Parathyroid adenoma (tissue), 2 donors: Measurements from ENCODE around the gene FCRL6.

Source experiments
- H2AFZ ChIP-seq: fragments of 300-600 bp; sonication (generic); one replicate; pipeline ENCODE4 v1.7.0; 2017; ENCODE audit warnings: antibody characterized with exemption, mild to moderate bottlenecking
- H3K27ac ChIP-seq: fragments of 300-600 bp; sonication (generic); one replicate; pipeline ENCODE4 v1.7.0; 2017
- H3K27me3 ChIP-seq: fragments of 300-600 bp; sonication (generic); one replicate; pipeline ENCODE4 v1.7.0; 2017; ENCODE audit warnings: low read length; ENCODE audit not compliant: control insufficient read depth, insufficient read depth
- H3K36me3 ChIP-seq: fragments of 300-600 bp; sonication (generic); one replicate; pipeline ENCODE4 v1.7.0; 2017; ENCODE audit warnings: low read length; ENCODE audit not compliant: control insufficient read depth, insufficient read depth
- H3K4me1 ChIP-seq: fragments of 300-600 bp; sonication (generic); one replicate; pipeline ENCODE4 v1.7.0; 2017; ENCODE audit warnings: control low read depth
- H3K4me2 ChIP-seq: fragments of 300-600 bp; sonication (generic); one replicate; pipeline ENCODE4 v1.7.0; 2017; ENCODE audit warnings: low read length
- H3K4me3 ChIP-seq: fragments of 300-600 bp; sonication (generic); one replicate; pipeline ENCODE4 v1.7.0; 2017; ENCODE audit warnings: low read depth, low read length
- H3K79me2 ChIP-seq: fragments of 300-600 bp; sonication (generic); one replicate; pipeline ENCODE4 v1.7.0; 2017; ENCODE audit warnings: control low read depth
- H3K9ac ChIP-seq: fragments of 300-600 bp; sonication (generic); one replicate; pipeline ENCODE4 v1.7.0; 2017; ENCODE audit warnings: mild to moderate bottlenecking
- H3K9me3 ChIP-seq: fragments of 300-600 bp; sonication (generic); one replicate; pipeline ENCODE4 v1.7.0; 2017; ENCODE audit warnings: low read length; ENCODE audit not compliant: control insufficient read depth
- CTCF ChIP-seq: fragments of 300-600 bp; sonication (generic); IDR thresholded peaks from one replicate; pipeline ENCODE4 v1.7.0; 2017; ENCODE audit warnings: antibody characterized with exemption, mild to moderate bottlenecking
- donor health status: primary hyperparathyroidism.

The FCRL6 gene, protein sequence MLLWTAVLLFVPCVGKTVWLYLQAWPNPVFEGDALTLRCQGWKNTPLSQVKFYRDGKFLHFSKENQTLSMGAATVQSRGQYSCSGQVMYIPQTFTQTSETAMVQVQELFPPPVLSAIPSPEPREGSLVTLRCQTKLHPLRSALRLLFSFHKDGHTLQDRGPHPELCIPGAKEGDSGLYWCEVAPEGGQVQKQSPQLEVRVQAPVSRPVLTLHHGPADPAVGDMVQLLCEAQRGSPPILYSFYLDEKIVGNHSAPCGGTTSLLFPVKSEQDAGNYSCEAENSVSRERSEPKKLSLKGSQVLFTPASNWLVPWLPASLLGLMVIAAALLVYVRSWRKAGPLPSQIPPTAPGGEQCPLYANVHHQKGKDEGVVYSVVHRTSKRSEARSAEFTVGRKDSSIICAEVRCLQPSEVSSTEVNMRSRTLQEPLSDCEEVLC

GRCh38 chr1:159802111-159802510 is at the start of gene FCRL6:
FCRL6 (plus strand) TSS chr1:159802360; CDS start chr1:159802425, 65 bp downstream.
- Histone ChIP-seq H3K79me2 (no peaks in the 10 kb centered on the region), H3K36me3 (no peaks in the 10 kb centered on the region), H3K9me3 (no peaks in the 10 kb centered on the region), H3K4me1 (peaks cover 16% of the 10 kb centered on the region), H3K4me3 (no peak within 1 kb of the TSS), H3K9ac (no peak within 1 kb of the TSS), H2AFZ (peak within 1 kb of the TSS; percentile 17), H3K4me2 (no peak within 1 kb of the TSS), H3K27ac (no peak within 1 kb of the TSS), H3K27me3 (no peaks in the 10 kb centered on the region)
- no peak for TF ChIP-seq CTCF

DNA sequence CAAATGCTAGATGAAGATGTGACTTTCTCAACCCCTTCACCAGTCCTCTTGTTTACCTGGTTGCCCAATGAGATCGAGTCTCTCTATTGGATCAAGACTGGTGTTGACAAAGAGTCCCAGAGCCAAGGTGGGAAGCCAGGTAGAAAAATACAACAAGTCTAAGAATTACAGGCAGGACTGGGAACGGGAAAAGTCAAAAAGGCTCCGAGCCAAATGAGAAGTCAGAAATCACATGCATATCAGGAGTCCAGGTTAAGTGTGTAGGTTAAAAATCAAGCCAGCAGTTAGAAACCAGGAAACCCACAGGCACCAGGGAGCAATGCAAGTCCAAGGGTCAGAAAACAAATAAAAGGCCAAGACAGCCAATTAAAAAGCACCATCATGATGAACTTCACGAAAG is 48.8 kb upstream of the FCRL6 start:
- Histone ChIP-seq H3K27me3 (no peaks in the 10 kb centered on the region), H3K9me3 (no peaks in the 10 kb centered on the region), H3K36me3 (no peaks in the 10 kb centered on the region), H3K79me2 (no peaks in the 10 kb centered on the region), H2AFZ (no peak overlapping the region), H3K4me1 (no peaks in the 10 kb centered on the region), H3K27ac (no peak overlapping the region), H3K4me2 (no peak overlapping the region), H3K4me3 (no peak overlapping the region), H3K9ac (no peak overlapping the region)
- TF ChIP-seq CTCF, result no peak

DNA sequence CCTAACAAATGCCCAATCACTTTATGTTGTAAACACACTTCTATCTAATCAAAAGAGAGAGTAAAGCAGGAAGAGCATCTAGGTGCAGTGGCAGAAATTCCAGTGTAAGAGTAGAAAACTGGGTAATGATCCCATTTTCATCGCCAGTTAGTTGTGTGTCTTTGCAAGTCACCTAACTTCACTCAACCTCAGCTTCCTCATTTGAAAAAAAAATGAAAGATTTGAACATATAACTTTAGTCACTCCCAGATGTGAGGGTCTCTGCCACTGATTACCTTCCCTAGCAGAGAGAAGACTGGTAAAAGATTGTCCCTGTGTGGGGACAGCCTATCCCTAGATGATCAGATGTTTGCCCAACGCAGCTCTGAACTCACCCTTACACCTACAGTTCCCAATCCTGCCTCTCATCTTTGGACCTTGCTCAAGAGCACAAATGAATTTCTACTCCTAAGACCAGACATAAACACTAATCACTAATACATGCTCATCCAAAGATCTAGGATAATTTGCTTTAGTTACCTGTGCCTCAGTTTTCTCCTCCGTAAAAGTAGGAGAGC is 46.6 kb upstream of the FCRL6 start:
- TF ChIP-seq CTCF, result no peak
- H2AFZ ChIP-seq, result no peak overlapping the region
- no peak overlapping the region for H3K4me3 ChIP-seq
- H3K9me3 ChIP-seq, result no peaks in the 10 kb centered on the region
- no peak overlapping the region for H3K4me2 ChIP-seq
- no peaks in the 10 kb centered on the region for H3K27me3 ChIP-seq
- no peak overlapping the region for H3K9ac ChIP-seq
- H3K79me2 ChIP-seq, result no peaks in the 10 kb centered on the region
- no peak overlapping the region for H3K27ac ChIP-seq
- H3K36me3 ChIP-seq, result no peaks in the 10 kb centered on the region
- no peaks in the 10 kb centered on the region for H3K4me1 ChIP-seq

DNA sequence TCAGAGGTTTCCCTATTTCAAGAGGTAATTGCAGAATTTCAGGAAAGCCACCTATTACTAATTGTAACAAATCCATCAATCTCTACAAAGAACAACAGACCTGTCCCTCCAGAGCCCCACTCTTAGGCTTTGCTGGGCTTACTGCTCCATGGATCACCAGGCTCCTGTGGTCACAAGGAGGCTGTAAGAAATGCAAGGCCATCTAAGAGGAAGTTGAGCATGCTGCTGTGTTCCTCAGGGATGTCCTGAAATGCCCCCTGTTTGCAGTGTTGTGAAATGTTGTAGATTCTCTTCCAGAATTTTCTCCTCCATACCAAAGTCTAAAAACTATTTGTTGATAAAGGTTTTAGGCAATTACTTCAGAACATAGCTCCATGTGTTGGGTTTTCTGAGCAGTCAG is 45.8 kb upstream of the FCRL6 start:
- Histone ChIP-seq H2AFZ (no peak overlapping the region), H3K4me3 (no peak overlapping the region), H3K27me3 (no peaks in the 10 kb centered on the region), H3K9me3 (no peaks in the 10 kb centered on the region), H3K4me1 (no peaks in the 10 kb centered on the region), H3K9ac (no peak overlapping the region), H3K36me3 (no peaks in the 10 kb centered on the region), H3K4me2 (no peak overlapping the region), H3K79me2 (no peaks in the 10 kb centered on the region), H3K27ac (no peak overlapping the region)
- no peak for TF ChIP-seq CTCF
